A673 (cell line): ENCODE data around the gene CCDC61.

ENCODE experiments used
- CTCF ChIP-seq: fragments of 300-800, 200-600 bp; sonication (generic); conservative IDR thresholded peaks from 2 replicates; pipeline ENCODE4 v1.5.1; 2017; ENCODE audit warnings: low read depth, mild to moderate bottlenecking, antibody characterized with exemption, low read length, moderate library complexity, mixed read lengths
- EZH2 ChIP-seq: fragments of 200-600 bp; sonication (generic); IDR thresholded peaks from 2 replicates; pipeline ENCODE4 v1.6.1; 2017; ENCODE audit warnings: borderline replicate concordance, low read depth, mild to moderate bottlenecking, mixed read lengths, antibody characterized with exemption, low read length; ENCODE audit not compliant: poor library complexity, severe bottlenecking

- TF ChIP-seq EZH2 (no peak), CTCF (no peak)
Observed at GRCh38 chr19:46067691-46068090, 72.4 kb downstream of the CCDC61 start.
